Left forelimb (tissue), 1 donor: Measurements from ENCODE around the gene SLC8A3.

Experiments
- DNase-seq: peaks from one replicate; pipeline ENCODE4 v3.0.0-alpha.2; 2018; ENCODE audit warnings: low spot score

SLC8A3 gene

DNA sequence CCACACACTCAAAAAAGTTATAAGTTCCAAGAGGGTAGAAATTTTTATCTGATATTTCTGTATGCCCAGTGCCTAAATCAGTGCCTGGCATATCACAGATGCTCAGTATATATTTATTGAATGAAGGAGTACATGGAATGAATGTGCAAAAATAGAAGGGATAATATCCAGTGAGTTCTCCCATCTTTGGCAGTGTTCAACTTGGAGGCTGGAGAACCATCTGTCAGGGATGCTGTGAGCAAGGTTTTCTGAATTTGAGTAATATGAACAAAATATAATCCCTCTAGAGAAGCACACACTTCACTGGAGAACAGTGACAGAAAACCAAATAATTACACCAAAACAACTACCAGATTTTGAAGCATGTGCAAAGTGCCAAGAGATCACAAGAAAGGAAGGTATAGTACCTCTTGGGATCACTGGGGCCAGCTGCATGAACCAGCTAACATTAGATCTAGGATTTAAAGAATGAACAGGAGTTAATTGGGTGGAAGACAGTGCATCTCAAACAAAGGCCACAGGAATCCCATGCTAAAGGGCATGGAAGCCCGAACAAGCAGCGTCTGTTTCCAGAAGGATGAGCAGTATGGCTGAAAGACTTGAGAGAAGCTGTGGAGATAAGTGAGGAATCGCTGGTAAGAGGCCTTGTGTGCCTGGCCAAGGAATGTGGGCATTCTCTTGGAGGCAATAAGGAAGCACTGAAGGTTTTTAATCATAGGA, 11.5 kb downstream of the SLC8A3 start:
- DNase-seq, result no peak

DNA sequence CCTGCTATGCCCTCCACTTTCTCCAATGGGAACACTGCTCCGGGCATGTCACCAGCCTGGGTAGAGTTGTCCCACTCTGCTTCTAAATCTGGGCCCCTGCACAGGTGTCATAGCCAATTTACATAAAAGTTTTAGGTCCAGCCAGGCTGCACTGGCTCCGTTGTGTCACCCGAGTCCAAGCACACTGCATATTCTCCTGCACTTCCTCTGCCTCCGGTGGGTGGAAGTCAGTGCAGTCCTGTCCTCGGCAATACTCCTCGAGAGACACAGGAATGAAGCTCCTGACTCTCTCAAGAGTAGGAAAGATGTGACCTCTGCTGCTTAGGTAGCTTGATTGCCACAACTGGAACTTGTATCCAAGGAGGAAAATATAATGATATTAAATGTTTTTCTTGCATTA, 15.2 kb downstream of the SLC8A3 start:
- DNase-seq, result no peak

DNA sequence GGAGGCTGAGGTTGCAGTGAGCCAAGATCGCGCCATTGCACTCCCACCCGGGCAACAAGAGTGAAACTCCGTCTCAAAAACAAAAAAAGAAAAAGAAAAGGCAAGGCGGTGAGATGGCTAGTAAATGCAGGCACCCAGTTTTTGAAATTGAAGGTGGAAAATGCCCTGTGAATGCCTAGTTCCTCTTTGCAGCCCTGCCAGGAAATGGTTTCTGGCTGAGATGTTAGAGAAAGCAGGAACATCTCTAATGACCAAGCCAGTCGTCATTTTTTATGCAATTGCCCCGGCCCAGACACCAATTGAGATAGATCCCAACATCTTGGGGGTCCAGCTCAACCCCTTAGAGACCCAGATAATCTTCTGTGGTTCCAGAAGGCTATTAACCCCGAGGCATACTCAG, 17.0 kb downstream of the SLC8A3 start:
- DNase-seq, result no peak

DNA sequence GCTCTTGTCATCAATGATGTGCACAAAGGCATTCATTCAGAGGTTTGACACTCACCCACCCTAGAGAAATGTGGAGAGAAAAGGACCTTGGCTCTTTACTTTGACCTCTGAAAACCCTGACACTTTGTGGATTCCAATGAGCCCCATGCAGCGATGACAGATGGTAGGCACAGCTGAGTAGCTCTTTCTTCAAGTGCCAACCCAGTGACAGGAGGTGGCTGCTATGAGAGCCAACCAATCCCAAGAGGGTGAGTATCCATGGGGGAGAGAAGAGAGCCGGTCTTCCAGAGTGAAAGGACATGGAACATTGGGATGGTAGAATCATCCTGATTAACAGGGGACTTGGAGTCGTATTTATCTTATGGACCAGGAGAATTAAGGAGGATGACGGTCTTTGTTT, 17.8 kb downstream of the SLC8A3 start:
- DNase-seq, result no peak

DNA sequence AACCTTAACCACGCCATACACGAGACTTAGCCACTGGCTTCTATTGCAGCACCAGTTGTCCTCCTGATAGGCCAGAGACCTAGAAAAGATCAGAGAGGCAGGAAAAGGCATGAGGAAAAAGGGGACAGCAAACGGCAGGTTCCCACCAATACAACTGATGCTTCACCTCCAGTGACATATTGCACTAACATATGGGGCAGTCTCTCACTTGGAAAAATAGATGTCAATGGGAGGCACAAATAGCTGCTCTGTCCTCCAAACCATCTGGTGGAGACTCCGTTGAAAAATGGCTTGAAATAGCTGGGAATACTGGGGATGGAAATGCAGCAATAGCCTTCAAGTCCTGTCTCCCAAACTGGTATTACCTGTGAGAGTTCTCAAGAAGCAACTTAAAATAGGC, 20.3 kb downstream of the SLC8A3 start:
- DNase-seq, result no peak

DNA sequence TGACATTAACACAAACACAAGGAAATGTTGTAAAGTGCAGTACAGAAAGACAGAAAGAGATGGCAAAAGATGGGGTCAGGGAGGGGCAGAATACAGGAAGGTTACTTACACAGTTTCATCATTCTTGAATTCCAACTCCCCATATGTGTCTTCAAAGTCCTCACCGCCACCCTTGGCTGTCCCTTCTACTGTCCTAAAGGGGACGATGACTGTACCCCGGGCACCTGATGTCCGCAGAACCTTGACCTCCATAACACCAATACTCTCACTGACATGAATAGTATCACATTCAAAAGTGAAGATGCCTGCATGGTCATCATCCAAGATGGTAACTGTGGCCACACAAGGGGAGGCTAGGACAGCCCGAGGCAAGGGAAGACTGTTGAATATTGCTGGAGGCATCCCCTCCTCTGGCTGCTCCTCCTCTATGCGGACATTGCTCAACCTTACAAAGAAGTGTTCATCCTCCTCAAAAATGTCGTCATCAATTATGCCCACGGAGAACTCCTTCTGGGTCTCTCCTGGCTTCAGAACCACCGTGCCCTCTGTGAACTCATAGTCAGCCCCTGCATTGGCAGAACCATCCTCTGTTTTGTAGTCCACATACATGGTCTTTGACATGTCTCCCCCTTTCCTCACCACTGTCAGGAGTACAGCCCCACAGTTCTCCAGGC, 22.1 kb downstream of the SLC8A3 start:
- DNase-seq, result no peak

DNA sequence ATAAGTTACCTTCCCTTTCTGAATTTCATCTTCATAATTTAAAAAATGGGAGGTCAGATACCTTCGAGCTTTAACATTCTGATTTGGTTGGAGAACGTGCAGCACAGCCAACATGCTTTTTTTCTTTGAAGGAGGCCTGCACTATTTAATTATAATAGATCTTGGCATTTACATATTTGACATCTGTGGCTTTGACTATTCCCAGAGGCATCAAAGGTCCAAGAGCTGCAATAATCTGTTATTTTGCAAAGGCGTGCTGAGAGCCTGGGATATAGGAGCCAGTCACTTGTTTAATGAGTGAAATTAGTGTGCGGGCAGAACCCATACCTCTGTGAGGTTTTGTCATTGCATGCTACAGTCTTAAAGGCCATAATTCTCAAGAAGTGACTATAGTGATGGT, 26.4 kb downstream of the SLC8A3 start:
- no peak for DNase-seq

DNA sequence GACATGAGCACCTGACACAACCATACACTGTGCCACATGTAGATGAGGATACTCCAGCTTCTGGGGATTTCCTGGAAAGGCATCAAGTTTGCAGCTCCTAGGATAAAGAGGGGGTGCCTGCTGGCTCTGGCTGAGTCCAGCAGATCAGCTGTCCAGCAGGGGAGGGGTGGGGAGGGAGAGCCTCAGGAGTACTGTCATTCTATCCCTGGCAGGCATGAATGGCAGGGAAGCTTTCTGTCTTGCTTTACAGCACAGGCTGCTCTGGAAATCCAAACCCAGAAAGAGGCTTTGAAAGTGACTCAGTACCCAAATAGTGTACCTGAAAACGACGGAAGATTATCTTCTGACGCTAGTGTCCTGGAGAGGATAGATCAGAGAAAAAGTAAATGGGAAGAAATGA, 32.2 kb downstream of the SLC8A3 start:
- DNase-seq, result no peak

DNA sequence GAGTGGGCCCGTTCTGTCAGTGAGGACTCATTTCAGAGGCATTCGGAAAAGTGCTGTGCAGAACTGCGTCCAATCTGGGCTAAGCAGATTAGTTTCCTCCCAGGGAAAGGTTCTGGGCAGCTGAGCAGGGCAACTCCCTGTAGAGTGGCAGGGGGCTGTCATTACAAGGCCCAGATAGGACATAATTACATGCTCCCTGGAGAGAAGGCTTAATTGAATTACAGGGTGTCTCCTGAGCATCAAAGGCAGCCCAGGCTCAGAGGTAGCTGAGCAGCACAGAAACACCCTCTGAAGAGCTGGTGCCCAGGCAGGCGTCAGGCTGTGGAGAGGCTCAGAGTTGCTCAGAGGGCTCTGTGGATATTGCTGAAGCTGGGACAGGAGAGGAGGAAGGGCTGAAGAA, 36.0 kb downstream of the SLC8A3 start:
- no peak for DNase-seq

DNA sequence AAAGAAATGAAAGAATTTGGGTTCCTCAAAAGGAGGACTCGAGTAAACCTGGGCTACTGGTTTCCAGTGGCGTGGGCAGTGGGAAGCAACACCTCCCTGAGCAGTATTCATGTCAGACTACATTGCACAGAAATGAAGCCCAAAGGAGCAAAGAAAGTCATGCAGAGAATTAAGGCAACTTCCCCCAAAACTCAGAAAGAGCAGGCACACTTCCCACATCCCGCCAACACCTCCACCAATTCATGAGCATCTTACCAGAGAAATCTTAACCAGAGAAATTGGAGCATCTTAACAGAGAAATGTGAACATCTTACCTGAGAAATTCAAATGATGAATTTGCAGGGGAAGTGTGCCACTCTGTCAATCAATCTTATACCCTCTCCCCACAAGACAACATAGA, 36.7 kb downstream of the SLC8A3 start:
- no peak for DNase-seq

DNA sequence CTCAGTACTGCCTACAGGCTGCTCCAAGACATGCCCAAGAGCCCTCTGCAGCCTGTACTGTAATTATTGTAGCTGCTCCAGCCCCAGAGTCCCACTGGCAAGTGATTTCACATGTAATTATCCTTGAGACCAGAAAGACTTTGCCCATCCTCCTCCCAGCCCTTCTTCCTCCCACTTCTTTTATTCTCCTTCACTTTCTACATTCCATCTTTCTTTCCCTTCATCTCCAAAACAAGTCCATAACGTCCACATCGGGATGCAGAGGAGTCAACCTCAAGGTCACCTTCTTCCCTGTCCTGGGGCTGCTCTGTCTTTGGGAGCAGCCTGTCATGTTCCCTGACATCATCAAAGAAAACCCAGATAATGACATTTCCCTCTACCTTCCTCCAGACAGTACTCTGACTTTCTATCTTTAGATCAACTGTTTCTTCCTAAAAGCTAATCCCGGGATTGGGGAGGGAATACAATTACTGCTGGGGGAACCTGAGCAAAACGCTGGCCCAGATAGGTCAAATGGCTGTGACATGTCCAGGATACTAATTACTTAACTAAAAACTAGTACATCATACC, 39.1 kb downstream of the SLC8A3 start:
- DNase-seq, result no peak

DNA sequence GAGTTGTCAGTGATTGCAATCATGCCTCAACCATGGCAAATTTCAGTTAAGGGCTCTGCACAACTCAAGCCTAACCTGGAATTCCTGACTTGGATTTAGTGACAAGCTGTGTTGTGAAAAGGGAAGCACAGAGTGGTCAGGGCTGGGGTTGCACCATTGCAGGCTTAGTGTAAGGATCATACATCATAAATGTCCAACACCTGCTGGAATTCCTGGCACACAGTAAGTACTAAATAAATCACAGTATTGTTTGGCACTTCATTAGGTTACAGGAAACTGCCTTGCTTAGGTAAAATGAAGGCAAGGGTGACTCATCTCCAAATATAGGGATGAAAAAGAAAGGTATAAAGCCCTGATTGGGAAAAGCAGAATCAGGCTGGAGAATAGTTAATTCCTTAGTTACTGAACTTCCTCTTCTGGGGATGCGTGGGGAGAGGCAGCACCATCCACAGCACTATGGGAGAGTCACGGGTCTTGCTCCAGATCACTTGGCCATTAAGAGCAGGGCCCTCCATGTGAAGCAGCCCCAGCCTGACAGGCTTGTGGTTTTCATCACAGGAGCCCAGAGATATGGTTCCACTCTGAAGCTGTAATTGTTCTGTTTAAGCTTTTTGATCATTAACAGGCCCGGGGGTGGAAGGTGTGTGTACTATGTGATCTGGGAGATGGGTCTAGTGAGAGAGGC, 39.7 kb downstream of the SLC8A3 start:
- no peak for DNase-seq

DNA sequence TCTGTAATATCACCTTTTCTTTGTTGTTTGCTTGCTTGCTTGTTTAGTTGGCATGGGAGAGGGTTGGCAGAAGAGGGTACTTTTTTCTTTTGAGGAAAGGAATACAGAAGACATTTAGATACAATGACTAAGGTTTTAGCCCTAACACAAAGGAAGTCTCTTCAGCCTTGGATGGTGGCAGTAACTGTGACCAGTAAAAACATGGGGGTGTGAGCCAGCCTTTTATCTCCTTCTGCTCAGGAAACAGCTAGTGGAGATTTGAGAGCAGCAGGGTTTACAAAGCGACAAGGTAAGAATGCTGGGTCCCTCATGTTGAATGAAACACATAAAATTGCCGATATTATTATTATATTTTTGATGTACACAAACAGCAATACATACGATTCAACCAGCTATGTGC, 40.4 kb downstream of the SLC8A3 start:
- DNase-seq, result no peak

DNA sequence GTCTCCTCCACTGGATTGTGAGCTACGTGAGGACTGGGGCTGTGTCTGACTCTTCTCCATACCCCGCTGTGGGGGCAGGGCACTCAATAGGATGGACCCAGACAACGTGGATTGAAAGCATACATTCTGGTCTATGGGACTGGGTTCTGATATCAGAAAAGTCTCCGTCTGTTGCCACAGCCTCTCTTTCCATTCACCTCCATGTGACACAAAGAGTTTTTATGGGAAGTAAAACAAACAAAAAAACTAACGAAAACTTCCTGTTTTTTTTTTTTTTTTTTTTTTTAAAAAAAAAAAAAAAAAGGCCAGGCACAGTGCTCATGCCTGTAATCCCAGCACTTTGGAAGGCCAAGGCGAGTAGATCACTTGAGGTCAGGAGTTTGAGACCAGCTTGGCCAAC, 44.7 kb downstream of the SLC8A3 start:
- no peak for DNase-seq

DNA sequence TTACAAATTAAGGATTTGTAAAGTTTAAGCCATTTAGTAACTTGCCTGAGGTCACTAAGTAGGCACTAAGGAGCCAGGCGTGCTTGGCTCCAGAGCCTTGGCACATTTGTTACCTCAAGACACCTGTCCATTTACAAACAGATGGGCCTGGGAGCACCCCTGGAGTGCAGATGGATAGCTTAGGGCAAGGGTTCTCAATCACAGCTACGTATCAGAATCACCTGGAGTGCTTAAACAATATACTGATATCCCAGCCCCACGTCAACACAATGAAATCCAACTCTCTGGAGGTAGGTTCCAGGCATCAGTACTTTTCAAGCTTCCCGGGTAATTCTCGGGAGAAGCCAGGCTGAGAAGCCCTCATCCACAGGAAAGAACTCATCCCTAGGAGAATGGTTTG, 45.4 kb downstream of the SLC8A3 start:
- no peak for DNase-seq

DNA sequence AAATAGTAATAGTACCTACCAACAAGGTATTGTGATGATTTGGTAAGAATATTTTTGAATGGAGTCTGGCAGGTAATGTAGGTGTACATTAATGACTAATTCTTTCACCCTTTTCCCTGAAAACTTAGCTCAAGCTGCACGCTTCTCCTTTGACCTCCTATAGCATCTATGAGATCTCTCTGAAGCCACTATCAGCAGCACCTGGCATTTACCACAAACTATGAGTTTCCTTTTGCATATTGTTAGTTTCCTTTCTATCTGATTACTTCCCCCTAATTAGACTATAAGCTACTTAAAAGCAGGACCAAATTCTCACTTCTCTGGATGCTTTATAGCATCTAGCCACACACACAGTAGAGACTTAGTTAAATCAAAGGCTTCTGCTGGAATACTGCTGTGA, 48.1 kb downstream of the SLC8A3 start:
- no peak for DNase-seq

DNA sequence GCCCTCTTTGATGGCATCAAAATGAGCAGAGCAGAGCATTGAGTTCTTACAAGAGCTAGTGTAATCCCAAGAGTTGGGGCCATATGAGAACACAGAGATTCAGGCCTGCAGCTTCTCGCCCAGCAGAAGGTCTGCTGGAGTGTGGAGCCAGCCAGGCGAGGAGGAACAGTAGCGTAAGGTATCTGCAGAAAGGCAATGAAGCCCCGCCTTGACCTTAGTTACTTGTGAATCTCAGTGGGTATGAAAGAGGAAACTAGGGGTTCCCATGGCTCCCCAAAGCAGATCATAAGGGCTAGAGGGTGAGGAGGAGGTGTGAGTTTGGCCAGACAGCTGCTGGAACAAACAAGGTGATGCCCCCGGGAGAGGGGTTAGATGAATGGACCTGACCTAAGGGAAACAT, 49.4 kb downstream of the SLC8A3 start:
- no peak for DNase-seq

DNA sequence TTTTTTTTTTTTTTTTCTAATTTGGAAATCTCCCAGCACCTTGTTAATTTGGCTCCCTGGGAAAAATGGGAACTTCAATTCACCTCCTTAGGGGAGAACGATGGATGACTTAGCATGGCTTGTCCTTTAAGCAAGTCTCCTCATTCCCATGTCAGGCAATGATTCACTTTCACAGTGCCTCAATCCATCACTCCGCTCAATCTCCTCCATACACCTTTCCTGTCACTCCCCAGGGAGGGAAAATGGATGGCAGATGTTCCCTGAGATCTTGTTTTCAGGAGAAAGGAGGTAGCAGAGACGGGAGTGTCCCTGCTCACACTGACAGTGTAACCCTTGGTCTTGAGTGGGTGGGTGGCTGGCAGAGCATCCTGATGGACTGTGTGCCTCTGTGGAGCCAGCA, 51.0 kb downstream of the SLC8A3 start:
- DNase-seq, result no peak

DNA sequence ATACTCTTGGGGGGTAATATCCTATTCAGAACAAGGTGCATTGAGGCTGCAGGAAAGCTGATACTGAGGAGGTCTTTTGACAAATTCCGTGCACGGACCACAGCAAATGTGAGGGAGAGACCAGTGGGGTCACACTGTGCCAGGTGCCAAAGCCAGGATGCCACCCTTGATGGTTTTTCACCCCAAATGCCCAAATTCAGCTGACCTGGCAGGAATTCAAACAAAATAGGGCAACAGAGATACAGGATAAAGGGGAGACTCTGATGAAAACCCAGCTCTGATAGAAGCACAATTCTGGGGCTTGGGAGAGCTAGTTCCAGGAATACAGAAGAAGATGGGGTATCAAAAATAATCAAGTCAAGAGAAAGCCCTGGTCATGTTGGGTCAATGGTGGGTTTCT, 55.3 kb downstream of the SLC8A3 start:
- DNase-seq, result no peak

DNA sequence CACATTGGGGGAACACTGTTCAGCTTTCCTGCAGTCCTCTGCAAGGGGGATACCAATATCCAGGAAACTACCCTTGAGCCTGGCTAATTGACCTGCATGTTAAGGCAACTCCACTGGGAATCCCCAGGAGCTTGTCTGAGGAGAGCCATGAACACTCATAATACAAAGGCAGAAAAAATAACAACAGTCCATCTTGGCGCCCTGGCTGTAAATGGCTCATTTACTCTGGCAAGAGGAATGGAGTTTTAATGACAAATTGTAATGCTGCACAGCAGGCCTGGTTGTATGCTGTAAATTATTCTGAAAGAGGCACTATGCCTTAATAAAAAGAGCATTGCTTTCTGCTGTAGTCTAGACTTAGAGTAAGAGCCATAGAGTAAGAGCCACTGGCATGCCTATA, 58.3 kb downstream of the SLC8A3 start:
- no peak for DNase-seq

DNA sequence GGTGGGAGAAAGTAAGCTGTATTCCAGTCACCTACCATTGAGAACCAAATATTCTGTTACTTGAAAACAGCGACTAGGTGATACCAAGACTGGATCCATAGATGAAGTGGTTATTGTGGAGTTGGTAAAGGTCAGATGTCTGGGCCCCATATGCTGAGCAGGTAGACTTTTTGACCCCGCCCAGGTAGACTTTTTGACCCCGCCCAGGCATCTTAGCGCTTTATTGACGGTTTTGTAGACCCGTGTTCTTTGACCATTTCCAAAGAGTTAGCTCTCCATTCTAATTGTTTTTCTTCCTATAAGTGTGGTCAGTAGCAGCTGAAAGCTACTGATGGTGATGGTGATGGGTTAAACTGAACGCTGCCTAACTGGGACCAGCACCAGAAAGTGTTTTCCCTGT, 61.6 kb downstream of the SLC8A3 start:
- DNase-seq, result no peak

DNA sequence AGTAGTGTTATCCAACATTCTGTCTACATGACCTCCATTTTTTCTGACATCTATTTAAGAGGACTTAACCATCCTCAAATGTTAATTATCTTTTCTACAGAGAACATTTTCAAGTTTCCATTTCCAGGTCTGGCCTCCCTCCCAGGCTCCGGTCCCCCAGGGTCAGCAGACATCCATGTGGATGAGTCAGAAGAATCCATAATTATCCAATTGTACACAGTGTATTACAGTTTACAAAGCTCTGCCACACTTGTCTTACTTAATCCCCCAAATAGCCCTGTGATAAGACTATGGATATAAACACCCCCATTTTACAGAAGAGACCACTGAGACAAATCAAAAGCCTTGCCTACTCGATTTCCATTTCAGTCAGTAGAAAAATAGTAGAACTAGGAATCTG, 65.0 kb downstream of the SLC8A3 start:
- DNase-seq, result no peak

DNA sequence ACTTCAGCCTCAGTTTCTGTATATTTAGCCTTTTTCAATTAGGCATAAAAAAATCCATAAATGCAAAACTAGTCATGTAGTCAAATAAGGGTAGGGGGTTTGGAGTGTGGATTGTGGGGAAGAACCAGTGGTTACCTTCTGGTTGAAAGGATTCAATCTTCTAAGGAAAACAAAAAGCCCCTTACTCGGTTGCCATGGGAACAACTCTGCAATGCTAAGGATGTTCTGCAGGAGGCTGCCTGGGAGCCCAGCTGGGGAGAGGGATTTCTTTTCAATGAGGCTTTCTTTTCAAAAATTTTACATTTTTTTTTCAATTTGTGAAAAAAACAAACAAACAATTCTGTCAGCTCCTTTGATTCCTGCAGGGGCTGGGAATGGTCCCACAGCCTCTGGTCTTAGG, 67.2 kb downstream of the SLC8A3 start:
- DNase-seq, result no peak
